Sigmoid colon (tissue), 4 donors: Measurements from ENCODE around the gene SCML2.

Source experiments
- CTCF ChIP-seq, 4 experiments: fragments of 450-650 bp in 3 of 4; fragments of 200-600 bp in 1 of 4; IDR thresholded peaks; one replicate each; pipeline ENCODE4 v1.5.1; 2016 to 2019; ENCODE audit warnings: antibody characterized with exemption in 4 of 4, mild to moderate bottlenecking in 3 of 4, moderate library complexity in 2 of 4
- EP300 ChIP-seq, 4 donors: sonication (generic); formaldehyde crosslinking; IDR thresholded peaks; one replicate each; pipeline ENCODE4 v1.6.1; 2017; ENCODE audit warnings: antibody characterized with exemption in 4 of 4
- POLR2A ChIP-seq, 2 donors: fragments of 450-650 bp; IDR thresholded peaks; one replicate each; pipeline ENCODE4 v1.6.1; 2016; ENCODE audit warnings: antibody characterized with exemption in 2 of 2, mild to moderate bottlenecking in 2 of 2, moderate library complexity in 2 of 2

- TF ChIP-seq CTCF (IDR thresholded peaks at IDR 0.05), result no peak
- no peak for TF ChIP-seq POLR2A (IDR thresholded peaks at IDR 0.05)
- no peak for TF ChIP-seq EP300 (IDR thresholded peaks at IDR 0.05)
These were observed 45.1 kb downstream of the SCML2 start for GRCh38 chrX:18309401-18309800.
